22Rv1 (cell line): ENCODE measurements around the gene KRTAP2-4.

Experiments
- CTCF ChIP-seq: fragments of 450-650 bp; IDR thresholded peaks from 2 replicates; pipeline ENCODE4 v1.5.1; 2017; ENCODE audit warnings: mild to moderate bottlenecking
- ZFX ChIP-seq: fragments of 450-650 bp; IDR thresholded peaks from 2 replicates; pipeline ENCODE4 v1.6.1; 2017; ENCODE audit warnings: antibody characterized with exemption, borderline replicate concordance

- TF ChIP-seq CTCF (no peak), ZFX (no peak)
Measured at GRCh38 chr17:41057547-41057946, 8.1 kb downstream of the KRTAP2-4 start.
